Gastroesophageal sphincter (tissue), 3 donors: ENCODE data around the gene BBS7.

Experiments used
- EP300 ChIP-seq: sonication (generic); formaldehyde crosslinking; IDR thresholded peaks from one replicate; pipeline ENCODE4 v1.6.1; 2017; ENCODE audit warnings: antibody characterized with exemption, mild to moderate bottlenecking
- POLR2A ChIP-seq, 2 donors: fragments of 450-650 bp; IDR thresholded peaks; one replicate each; pipeline ENCODE4 v1.6.1; 2017; ENCODE audit warnings: antibody characterized with exemption in 2 of 2, mild to moderate bottlenecking in 2 of 2, moderate library complexity in 1 of 2
- POLR2AphosphoS5 ChIP-seq: sonication (generic); formaldehyde crosslinking; IDR thresholded peaks from one replicate; pipeline ENCODE4 v1.6.1; 2017; ENCODE audit warnings: antibody characterized with exemption
- TF ChIP-seq, protein P1 (sequence below), 4 experiments: fragments of 200-600 bp in 2 of 4; fragments of 450-650 bp in 2 of 4; sonication (generic) in 1 of 4; IDR thresholded peaks; one replicate each; pipeline ENCODE4 v1.5.1; 2017 to 2019; ENCODE audit warnings: antibody characterized with exemption in 4 of 4, mild to moderate bottlenecking in 2 of 4, moderate library complexity in 2 of 4

DNA sequence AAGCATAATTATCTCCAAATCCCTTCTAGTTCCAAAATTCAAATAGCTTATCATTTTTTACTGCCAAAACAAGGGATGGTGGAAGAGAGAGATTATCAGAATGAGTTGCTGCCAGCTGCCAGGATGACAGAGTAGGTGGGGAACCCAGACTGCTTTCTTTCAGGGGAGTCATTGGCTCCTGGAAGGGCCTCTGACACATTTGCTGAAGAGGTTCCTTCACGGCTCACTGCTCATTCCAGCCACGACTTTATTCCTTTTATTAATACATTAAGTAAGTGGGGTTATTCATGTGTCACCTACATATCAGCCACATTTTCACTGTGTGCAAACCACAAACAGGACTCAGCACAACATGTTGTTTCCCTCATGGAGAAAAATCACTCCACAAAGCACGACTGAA, 92.6 kb downstream of the BBS7 start:
- TF ChIP-seq, protein P1, sequence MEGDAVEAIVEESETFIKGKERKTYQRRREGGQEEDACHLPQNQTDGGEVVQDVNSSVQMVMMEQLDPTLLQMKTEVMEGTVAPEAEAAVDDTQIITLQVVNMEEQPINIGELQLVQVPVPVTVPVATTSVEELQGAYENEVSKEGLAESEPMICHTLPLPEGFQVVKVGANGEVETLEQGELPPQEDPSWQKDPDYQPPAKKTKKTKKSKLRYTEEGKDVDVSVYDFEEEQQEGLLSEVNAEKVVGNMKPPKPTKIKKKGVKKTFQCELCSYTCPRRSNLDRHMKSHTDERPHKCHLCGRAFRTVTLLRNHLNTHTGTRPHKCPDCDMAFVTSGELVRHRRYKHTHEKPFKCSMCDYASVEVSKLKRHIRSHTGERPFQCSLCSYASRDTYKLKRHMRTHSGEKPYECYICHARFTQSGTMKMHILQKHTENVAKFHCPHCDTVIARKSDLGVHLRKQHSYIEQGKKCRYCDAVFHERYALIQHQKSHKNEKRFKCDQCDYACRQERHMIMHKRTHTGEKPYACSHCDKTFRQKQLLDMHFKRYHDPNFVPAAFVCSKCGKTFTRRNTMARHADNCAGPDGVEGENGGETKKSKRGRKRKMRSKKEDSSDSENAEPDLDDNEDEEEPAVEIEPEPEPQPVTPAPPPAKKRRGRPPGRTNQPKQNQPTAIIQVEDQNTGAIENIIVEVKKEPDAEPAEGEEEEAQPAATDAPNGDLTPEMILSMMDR (IDR thresholded peaks at IDR 0.05), result no peak
- TF ChIP-seq EP300, result no peak
- TF ChIP-seq POLR2A (IDR thresholded peaks at IDR 0.05), result no peak
- TF ChIP-seq POLR2AphosphoS5, result no peak
